GM21526 (cell line): ENCODE results near the gene LSG1.

ENCODE experiments used
- ATAC-seq: cut with Tn5 transposase; IDR thresholded peaks from one replicate; pipeline ENCODE4 v1.9.1; 2021; ENCODE audit warnings: moderate library complexity; ENCODE audit not compliant: unreplicated experiment, low FRiP score

LSG1 gene

DNA sequence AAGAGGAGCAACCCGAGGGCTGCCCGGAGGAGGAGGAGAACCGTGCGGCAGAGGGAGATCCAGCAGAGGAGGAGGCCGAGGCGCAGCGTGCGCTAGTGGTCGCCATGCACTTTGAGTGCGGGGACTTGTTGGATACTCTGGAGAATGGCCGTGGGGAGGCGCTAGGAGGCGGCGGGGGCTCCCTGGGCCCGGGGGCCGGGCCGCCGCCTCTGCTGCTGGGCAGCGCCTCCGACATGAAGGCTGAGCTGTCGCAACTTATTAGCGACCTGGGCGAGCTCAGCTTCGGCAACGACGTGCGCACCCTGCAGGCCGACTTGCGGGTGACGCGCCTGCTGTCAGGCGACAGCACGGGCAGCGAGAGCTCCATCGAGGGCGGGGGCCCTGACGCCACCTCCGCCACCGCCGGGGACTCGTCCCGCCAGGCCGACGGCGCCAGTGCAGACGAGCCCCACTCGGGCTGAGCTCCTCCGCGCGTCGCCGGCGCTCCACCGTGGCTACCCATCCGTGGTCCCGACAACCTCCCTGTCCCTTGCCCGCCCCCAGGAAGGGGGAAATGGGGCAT lies 15.7 kb upstream of the LSG1 start:
- ATAC-seq: peak; percentile 35

DNA sequence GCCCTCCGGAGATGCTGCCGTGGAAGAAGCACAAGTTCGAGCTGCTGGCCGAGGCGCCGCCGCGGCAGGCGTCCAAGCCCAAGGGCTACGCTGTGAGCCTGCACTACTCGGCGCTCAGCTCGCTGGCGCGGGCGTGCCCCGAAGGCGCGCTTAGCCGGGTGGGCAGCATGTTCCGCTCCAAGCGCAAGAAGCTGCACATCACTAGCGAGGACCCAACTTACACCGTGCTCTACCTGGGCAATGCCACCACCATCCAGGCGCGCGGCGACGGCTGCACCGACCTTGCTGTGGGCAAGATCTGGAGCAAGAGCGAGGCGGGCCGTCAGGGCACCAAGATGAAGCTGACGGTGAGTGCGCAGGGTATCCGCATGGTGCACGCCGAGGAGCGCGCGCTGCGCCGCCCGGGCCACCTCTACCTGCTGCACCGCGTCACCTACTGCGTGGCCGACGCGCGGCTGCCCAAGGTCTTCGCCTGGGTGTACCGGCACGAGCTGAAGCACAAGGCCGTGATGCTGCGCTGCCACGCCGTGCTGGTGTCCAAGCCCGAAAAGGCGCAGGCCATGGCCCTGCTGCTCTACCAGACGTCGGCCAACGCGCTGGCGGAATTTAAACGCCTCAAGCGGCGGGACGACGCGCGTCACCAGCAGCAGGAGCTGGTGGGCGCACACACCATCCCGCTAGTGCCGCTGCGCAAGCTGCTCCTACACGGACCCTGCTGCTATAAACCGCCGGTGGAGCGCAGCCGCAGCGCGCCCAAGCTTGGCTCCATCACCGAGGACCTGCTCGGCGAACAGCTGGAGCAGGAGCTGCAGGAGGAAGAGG lies 15.0 kb upstream of the LSG1 start:
- no peak for ATAC-seq

DNA sequence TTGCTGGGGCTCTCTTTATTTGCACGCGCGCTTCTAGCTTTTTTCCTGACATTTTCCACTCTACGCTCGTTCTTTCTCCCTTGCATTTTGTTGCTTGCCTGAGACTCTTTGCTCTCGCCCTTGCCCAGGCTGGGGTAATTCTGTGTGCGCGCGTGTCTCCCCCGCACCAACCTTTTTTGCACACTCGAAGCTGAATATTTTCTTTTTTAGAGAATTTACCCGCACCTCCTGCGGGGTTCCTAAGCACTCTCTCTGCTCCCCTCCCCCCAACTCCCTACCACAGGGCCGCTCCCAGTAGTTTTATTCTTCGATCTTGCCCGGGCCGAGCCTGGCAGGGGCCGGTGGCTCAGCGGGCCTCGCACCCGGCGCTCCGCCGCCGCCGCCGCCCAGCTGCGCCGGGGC lies 14.4 kb upstream of the LSG1 start:
- ATAC-seq: no peak

DNA sequence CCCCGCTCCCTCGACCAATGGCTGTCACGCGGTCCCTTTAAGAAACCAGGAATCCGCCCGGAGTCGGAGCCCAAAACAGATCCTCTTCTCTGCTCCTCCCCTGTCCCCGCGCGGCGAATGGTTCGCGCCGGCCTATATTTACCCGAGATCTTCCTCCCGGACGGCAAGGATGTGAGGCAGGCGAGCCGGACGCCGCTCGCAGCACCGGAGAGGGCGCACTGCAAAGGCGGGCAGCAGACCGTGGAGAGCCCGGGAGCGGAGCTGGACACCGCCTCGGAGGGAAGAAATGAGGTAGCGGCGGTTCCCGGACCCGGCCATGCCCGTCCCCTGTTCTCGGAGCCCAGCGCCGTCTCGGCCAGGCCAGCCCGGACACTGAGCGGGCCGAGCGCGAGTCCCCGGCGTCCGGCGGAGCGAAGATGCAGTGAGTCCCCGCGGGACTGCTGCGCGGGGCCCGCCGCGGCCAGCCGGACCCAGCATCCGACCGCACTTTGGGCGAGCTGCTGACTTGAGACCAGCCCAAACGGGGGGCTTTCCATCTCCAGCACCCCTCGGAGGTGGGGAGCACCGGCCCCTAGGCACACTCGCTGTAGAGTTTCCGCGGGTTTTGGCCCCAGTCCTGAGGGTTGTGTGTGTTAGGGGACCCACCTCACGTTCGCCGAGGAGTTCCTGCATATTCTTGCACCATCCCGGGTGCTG lies 13.9 kb upstream of the LSG1 start, which contains the start of gene FAM43A:
Gene FAM43A (plus strand): TSS at position 166 of the 696 bp plus-strand sequence. CDS start 944 bp downstream, outside the sequence.
- ATAC-seq: no peak

DNA sequence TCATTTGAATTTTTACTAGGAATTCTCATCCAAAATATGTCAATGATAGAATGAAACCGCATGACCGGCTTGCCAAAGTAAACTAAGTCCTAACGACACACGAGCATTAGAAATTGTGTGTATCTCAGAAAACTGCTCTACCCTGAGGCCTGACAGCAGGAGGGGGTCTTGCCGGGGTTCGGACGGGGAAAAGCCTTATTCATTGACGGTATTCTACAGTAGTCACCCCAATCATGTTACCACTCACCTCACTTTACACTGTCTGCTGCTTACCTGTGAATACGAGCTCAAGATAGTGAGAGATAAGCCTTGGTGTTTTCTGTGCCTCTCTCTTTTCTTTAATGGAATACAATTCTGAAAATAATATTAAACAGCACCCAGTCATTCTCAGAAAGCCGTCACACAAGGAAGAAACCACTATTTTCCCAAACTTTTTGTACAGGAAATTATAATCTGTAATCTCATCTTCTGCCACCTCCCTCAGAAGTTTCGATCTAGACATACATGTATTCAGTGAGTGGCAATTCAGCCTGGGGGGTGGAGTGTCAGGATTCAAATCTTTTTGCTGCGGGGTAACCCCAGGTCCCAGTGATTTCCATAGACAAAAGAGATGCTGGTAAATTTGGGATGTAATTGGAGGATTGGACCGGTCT lies 13.2 kb upstream of the LSG1 start:
- ATAC-seq: no peak

DNA sequence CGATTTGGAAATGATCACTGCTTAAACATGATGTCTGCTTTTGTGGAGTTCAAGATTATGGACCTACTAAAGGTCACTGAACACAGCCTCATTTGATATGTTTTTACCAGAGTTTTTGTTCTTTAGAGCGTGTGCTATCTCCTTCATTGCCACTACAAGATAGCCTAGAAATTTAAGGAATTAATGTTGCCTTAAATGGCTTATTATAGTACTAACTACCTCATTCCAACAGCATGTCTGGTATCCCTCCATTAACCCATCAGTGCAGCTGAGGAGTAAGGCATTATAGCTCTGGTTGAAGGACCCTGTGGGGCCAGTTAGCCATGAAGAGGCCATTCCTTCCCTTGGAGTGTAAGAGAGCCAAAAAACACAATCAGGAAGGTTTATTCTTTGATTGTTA lies 11.4 kb upstream of the LSG1 start:
- no peak for ATAC-seq

DNA sequence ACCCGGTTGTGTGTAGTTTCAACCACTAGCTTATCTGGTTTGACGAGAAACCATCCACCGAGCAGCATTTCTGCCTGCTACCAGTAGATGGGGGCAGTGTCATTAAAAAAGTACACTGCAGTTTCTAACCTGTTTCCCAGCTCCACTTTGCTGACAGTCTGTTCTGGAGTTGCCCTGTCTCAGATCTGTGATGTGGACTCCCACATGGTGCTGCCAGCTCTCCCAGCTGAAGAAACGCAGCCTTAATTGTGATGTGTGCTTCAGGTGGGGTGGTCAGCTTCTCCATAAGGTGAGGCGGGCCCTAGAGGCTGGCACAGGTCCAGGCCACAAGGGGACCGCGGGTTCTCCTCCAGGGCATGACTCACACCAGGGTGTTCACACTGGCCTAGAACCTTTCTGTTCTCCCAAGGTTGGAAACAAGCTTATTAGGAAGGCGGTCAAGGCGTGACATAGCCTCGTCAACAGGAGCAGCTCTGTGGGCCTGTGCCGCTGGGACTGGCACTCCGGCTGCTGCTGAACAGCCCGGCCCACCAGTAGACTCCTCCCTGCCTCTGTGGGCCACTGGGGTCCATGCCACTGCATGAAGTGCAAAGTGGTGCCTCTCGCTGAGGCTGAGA lies 10.8 kb upstream of the LSG1 start:
- no peak for ATAC-seq

DNA sequence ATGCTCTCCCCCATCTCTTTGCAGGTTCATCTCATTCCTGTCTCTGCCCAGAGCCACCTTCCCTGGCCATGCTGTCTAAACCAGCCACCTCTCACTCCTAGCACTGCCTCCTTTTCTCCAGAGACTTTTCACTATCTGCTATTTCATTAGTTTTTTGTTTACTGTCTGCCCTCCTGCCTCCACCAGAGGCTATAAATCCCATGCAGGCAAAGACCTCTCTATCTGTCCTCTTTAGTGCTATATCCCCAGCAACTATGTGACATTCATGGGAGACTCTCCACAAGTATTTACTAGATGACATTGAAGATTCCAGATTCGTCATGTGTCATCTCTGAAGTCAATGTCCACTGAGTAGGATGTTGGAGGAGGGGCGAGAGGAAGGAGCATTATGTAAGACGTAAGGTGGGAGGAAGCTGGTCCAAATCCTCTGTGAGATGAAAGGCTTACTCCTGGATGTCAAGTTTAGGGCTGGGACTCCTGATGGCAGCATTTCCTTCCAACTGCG lies 10.2 kb upstream of the LSG1 start:
- ATAC-seq: no peak

DNA sequence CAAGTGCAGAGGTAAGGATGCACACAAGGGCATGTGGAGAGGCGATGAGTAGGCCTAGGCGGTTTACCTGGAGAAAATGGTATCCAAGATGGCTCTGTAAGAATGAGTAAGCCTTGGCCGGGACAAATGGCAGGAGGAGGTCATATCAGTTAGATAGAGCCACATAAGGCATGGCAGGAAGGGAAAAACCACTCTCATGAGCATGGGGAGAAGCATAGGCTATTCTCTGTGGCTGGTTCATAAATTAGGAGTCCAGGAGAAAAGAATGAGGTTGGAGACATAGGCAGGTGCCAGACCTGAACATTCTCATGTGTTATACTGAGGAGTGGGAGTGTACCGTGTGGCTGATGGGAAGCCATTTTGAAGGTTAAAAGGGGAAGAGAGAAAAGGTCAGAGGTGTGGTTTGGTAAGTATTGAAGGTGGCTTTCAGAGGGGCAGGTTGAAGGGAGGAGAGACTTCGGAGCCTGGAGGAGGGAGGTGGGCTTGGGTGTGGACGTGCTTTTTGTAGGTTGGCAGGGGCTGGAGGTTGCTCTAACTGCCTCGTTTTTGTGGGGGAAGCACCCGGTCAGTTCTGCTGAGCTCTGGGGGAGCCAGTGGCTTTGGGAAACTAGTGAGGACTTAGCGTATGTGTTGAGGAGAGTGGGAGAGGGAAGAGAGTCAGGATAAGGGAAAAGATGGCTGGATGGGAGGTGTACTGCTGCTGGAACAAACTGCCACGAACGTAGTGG lies 9.1 kb upstream of the LSG1 start:
- no peak for ATAC-seq

DNA sequence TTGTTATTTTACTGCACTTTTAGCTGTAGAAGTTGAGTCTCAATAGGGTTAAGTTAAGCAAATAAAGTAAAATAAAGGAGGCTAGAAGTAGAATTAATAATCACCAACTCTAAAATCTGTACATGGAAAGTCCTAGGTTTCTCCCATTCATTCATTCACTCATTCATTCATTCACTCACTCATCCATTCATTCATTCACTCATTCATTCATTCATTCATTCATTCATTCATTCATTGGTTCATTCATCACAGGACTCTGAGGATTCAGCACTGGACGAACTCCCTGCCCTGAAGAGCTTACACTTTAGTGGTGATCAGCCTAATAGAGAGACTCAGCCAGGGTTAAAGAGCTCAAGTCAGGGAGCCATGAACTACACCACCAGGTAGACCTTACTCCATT lies 4.5 kb upstream of the LSG1 start:
- no peak for ATAC-seq

DNA sequence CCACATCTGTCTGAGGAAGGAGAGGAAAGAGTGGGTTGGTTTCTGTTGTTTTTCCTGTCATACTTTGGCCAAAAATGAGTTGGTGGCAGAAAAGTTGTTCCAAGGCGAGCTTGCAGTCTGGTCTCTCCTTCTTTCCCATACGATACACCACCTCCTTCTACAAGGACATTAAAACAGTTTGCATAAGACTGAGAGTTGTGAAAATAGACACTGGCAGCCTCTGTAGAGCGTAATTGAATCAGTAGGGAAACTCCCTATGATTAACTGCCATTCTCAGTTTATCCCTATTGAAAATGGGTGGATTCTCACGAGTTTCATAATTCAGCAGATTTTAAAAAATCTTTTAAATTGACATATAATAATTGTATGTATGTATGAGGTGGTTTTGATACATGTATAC lies 3.7 kb upstream of the LSG1 start:
- ATAC-seq: no peak

DNA sequence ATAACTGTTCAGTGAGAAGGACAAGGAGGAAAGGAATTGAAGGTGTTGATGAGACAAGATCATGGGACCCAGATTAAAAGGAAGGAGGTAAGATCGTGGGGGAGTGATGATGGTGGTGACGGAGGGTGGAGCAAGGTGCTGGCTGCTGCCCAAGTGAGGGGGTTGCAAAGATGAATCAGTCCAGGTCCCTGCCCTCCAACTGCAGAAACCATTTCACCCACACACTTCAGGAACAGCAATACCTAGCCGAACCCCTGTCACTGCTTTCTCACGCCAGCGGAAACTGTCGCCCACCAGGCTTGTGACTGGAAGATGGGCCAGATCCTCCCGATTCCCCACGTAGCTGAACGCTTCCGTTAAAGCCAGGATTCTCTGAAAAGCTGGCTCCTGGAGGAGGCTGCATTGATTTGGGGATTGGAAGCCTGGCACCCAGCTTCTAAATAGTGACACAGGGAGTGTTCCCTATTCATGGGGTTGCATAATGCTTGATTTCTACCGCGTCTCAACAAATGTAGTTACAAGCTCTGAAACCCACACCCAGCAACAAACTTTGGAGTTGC lies 3.2 kb upstream of the LSG1 start:
- no peak for ATAC-seq

DNA sequence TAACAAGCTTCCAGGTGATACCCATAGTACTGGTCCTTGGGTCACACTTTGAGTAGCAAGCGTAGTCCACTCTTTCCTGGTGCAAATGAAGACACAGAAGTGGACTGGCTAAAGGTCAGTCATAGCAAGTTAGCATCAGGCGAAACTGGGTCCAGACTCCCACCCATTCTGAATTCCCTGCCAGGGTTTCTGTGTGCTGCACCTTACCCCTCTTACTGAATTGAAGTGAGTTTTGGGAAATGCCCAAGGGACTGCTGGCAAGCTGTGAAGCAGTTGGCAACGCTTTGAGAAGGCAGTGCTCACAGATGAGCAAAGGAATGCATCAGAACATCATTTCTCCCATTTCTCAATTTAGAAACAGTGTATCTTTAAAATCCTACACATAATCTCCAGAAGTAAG lies 1.8 kb upstream of the LSG1 start:
- ATAC-seq: no peak

DNA sequence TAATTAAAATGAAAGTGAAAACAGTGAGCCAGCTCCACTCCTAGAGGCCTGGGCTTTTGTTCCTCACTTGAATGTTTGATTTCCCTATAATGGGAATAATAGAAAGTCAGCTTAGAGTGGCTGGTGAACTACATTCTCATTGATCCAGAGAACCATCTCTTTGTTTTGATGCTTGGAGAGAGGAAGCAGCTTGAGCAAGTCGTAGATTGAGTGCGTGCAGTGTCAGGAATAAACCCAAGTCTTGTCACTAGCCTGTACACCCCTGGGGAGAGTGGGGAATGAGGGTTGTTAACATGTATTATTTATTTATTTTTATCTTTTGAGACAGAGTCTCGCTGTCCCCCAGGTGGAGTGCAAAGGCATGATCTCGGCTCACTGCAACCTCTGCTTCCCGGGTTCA lies 885 bp upstream of the LSG1 start:
- ATAC-seq: no peak

DNA sequence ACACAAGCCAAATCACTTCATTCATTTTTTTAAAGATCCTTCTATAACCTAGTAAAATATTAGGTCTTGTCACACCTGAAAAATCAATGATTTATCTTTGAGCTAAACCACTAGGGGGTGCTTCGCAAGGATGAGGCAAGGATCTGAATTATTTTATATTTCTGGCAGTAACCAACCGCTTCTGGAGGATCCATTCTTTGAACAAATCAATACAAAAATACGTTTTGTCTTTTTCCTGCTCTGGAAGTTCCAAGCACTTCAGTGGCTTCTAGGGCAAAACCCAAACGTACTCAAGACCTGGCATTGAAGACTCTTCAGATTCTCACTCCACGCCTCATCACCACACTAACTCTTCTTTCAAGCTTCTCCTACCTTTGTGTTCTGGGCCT lies 486 bp downstream of the LSG1 start:
- peak; percentile 16 for ATAC-seq

DNA sequence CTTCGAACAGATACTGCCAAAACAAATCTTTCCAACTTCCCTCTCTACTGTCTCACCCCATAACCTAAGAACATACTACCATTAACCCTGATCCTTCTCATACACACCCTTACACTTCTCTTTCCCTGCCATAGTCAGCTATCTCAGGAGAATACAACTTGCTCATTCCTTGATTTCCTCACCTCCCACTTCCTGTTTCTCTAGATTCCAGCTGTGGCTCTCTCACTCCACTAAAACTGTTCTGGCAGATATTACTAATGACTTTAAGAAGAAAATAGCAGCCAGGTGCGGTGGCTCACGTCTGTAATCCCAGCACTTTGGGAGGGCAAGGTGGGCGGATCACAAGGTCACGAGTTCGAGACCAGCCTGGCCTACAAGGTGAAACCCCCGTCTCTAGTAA lies 4.6 kb downstream of the LSG1 start:
- ATAC-seq: no peak

DNA sequence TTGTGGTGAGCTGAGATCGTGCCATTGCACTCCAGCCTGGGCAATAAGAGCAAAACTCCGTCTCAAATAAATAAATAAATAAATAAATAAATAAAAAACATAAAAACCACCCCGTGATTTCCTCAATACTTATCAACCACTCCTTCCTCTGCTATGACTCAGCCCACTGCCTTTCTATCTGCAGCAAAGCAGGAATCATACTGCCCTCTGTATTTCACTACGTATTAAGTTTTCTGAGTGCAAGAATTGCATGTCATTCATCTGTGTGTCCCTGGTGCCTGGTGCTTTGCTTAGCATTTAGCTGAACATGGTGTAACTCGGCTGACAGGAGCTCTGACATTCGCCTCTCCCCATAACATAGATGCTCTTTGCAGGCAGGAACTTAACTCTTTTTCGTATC lies 7.1 kb downstream of the LSG1 start:
- no peak for ATAC-seq

DNA sequence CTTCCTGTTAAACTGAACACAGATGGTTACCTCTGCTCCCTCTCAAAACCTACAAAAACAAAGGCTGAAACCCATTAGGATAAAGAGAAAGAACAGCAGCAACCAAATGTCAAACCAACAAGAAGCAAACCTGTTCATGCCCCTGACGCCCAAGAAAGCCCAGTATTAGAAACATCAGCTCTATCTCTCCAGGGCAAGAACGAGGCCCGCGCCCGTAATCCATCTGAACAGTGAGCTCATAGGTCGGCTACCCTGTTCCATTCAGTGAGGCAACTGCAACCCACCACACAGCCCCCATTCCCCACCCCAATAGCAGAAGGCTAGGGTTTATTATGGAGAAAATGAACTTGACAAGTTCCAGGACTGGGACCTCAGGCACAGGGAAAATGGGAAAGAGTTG lies 10.0 kb downstream of the LSG1 start:
- no peak for ATAC-seq

DNA sequence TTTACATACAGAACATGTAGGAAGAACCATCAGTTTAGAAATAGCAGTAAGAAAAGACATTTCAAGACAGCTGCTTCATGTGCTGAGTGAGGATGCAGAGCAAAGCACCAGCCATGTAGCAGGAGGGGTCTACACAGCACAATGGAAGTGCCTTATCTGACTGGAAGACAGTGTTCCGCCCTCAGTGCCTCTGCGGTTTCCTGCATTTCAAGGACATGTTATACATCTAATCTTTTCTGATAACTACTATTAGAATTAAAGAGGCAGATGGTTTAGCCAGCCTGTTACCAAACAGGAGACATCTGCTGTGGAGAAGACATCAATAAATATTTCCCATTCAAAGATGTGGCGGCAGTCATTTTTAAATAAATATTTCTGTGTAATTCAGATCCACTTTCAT lies 10.6 kb downstream of the LSG1 start:
- ATAC-seq: no peak

DNA sequence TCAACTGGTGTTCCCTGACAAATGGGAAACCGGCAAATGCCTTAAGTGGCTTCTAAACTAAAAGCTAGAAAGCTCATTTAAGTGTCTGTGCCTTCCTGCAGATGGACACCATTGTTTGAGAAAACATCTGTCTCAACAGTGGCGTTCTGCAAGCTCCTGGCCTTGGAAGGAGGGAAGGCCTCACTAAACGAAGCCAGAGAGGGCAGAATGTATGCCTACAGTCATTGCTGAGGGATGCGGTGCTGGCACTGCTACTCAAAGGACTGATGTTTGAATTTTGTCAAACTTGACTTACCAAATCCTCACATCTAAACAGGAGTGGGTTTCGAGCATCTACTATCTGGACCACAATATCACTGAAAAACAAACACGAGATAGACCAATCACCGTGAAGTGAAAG lies 12.2 kb downstream of the LSG1 start:
- no peak for ATAC-seq
